Panc1 (cell line): ENCODE data around the gene SEC23A.

ENCODE experiments used
- POLR2AphosphoS5 ChIP-seq: IDR thresholded peaks from 2 replicates; pipeline ENCODE4 v1.6.1; 2012; ENCODE audit warnings: mild to moderate bottlenecking, low read depth, low read length, moderate library complexity
- TCF7L2 ChIP-seq: IDR thresholded peaks from 2 replicates; pipeline ENCODE4 v1.6.1; 2011; ENCODE audit warnings: mild to moderate bottlenecking, low read depth, low read length, inconsistent platforms
- TF ChIP-seq, protein P1 (sequence below): fragments of 450-650 bp; IDR thresholded peaks from 2 replicates; pipeline ENCODE4 v1.5.1; 2017; ENCODE audit warnings: mild to moderate bottlenecking
- TF ChIP-seq, protein P2 (sequence below), 2 experiments: IDR thresholded peaks; 2 replicates each; pipeline ENCODE4 v1.6.1; 2011 to 2012; ENCODE audit warnings: low read depth in 2 of 2, control low read depth in 1 of 2, low read length in 1 of 2, mild to moderate bottlenecking in 1 of 2, moderate library complexity in 1 of 2; ENCODE audit not compliant: insufficient read depth in 1 of 2

DNA sequence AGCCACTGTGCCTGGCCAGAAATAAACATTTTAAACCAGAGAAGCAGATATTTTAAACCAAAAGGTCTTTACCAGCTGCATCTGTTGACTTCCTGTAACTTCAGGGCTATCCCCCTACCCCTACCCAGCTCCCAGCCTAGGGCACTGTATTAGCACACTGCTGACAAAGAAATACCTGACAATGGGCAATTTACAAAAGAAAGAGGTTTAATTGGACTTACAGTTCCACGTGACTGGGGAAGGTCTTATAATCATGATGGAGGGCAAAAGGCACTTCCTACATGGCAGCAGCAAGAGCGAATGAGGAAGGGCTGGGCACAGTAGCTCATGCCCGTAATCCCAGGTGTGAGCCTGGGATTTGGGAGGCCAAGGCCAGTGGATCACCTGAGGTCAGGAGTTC, 37.1 kb upstream of the SEC23A start:
- TF ChIP-seq TCF7L2 (no peak), POLR2AphosphoS5 (no peak)
- TF ChIP-seq, protein P1, sequence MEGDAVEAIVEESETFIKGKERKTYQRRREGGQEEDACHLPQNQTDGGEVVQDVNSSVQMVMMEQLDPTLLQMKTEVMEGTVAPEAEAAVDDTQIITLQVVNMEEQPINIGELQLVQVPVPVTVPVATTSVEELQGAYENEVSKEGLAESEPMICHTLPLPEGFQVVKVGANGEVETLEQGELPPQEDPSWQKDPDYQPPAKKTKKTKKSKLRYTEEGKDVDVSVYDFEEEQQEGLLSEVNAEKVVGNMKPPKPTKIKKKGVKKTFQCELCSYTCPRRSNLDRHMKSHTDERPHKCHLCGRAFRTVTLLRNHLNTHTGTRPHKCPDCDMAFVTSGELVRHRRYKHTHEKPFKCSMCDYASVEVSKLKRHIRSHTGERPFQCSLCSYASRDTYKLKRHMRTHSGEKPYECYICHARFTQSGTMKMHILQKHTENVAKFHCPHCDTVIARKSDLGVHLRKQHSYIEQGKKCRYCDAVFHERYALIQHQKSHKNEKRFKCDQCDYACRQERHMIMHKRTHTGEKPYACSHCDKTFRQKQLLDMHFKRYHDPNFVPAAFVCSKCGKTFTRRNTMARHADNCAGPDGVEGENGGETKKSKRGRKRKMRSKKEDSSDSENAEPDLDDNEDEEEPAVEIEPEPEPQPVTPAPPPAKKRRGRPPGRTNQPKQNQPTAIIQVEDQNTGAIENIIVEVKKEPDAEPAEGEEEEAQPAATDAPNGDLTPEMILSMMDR: no peak
- TF ChIP-seq, protein P2, sequence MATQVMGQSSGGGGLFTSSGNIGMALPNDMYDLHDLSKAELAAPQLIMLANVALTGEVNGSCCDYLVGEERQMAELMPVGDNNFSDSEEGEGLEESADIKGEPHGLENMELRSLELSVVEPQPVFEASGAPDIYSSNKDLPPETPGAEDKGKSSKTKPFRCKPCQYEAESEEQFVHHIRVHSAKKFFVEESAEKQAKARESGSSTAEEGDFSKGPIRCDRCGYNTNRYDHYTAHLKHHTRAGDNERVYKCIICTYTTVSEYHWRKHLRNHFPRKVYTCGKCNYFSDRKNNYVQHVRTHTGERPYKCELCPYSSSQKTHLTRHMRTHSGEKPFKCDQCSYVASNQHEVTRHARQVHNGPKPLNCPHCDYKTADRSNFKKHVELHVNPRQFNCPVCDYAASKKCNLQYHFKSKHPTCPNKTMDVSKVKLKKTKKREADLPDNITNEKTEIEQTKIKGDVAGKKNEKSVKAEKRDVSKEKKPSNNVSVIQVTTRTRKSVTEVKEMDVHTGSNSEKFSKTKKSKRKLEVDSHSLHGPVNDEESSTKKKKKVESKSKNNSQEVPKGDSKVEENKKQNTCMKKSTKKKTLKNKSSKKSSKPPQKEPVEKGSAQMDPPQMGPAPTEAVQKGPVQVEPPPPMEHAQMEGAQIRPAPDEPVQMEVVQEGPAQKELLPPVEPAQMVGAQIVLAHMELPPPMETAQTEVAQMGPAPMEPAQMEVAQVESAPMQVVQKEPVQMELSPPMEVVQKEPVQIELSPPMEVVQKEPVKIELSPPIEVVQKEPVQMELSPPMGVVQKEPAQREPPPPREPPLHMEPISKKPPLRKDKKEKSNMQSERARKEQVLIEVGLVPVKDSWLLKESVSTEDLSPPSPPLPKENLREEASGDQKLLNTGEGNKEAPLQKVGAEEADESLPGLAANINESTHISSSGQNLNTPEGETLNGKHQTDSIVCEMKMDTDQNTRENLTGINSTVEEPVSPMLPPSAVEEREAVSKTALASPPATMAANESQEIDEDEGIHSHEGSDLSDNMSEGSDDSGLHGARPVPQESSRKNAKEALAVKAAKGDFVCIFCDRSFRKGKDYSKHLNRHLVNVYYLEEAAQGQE (IDR thresholded peaks at IDR 0.05; ENCODE audit: insufficient read depth in 1 of 2, low read depth in 2 of 2, low read length in 1 of 2): no peak
